GM12878 (cell line): ENCODE results near the gene TPCN1. TPM values are rescaled to one million over a fixed set of nuclear protein-coding genes. Genes with fewer than 3 reads are reported as not detected.
A peak's percentile ranks its signal among the peaks of the same experiment; 100 is the strongest.

ENCODE experiments used
- ATAC-seq: fragments of 200-7000 bp; cut with Tn5 transposase; 3 replicates; pipeline ENCODE4 v1.9.1; 2020; ENCODE audit warnings: mild to moderate bottlenecking, moderate library complexity
- BruUV-seq: library from RNA; stranded (reverse); fragments of 400-500 nt; replicated peaks from 2 replicates; lab custom pipeline; 2021; lab: Mats Ljungman, UMichigan
- CTCF ChIA-PET: fragments of 300-600 bp; sonication (Branson Sonifier 250); formaldehyde crosslinking; extraction: SDS; loops from one replicate; lab custom pipeline; 2021; ENCODE audit warnings: inconsistent platforms; lab: Yijun Ruan, JAX
- POLR2A ChIA-PET: fragments of 350-600 bp; formaldehyde crosslinking; extraction: SDS; loops from one replicate; lab custom pipeline; 2021; ENCODE audit warnings: inconsistent platforms; lab: Charles Lee
- RAD21 ChIA-PET: fragments of 300-600 bp; sonication (Branson Sonifier 250); formaldehyde crosslinking; loops from one replicate; lab custom pipeline; 2023; ENCODE audit warnings: antibody characterized with exemption; ENCODE audit not compliant: unreplicated experiment; lab: Charles Lee
- SMC1A ChIA-PET: fragments of 300-600 bp; sonication (Branson Sonifier 250); formaldehyde crosslinking; loops from one replicate; lab custom pipeline; 2023; ENCODE audit not compliant: unreplicated experiment, uncharacterized antibody; lab: Charles Lee
- DNase-seq: peaks from one replicate; pipeline ENCODE4 v3.0.0-alpha.2; 2011; ENCODE audit warnings: low read depth, low spot score
- FAIRE-seq: peaks from 3 replicates; lab custom pipeline; 2011; peaks lifted over from hg19 to GRCh38; lab: Jason Lieb, UNC
- H2AFZ ChIP-seq: 2 replicates; pipeline ENCODE4 v1.6.0; 2011; ENCODE audit warnings: low read depth, low read length, control low read depth; ENCODE audit not compliant: control insufficient read depth
- H3K27ac ChIP-seq: 2 replicates; pipeline ENCODE4 v1.5.1; 2011; ENCODE audit warnings: control low read depth; ENCODE audit not compliant: control insufficient read depth, insufficient read depth
- H3K27me3 ChIP-seq, 2 experiments: replicated peaks in 1 of 2; 2 replicates each; pipeline versions ENCODE4 v1.6.0 to v1.6.1; 2011; ENCODE audit warnings: low read length in 1 of 2; ENCODE audit not compliant: control insufficient read depth in 2 of 2, insufficient read depth in 2 of 2
- H3K36me3 ChIP-seq, 2 experiments: 2 replicates each; pipeline ENCODE4 v1.5.1; 2011; ENCODE audit warnings: low read length in 1 of 2; ENCODE audit not compliant: control insufficient read depth in 2 of 2, insufficient read depth in 2 of 2
- H3K4me1 ChIP-seq: 2 replicates; pipeline ENCODE4 v1.6.1; 2011; ENCODE audit warnings: mild to moderate bottlenecking, low read length, moderate library complexity, mixed read lengths; ENCODE audit not compliant: control insufficient read depth, insufficient read depth
- H3K4me2 ChIP-seq: 2 replicates; pipeline ENCODE4 v1.6.0; 2011; ENCODE audit warnings: control low read depth; ENCODE audit not compliant: control insufficient read depth, insufficient read depth
- H3K4me3 ChIP-seq: fragments of 200-600 bp; sonication (generic); 2 replicates; pipeline ENCODE4 v1.5.1; 2016
- H3K79me2 ChIP-seq: 2 replicates; pipeline ENCODE4 v1.6.0; 2011; ENCODE audit warnings: low read length; ENCODE audit not compliant: control insufficient read depth, insufficient read depth
- H3K9ac ChIP-seq: 2 replicates; pipeline ENCODE4 v1.8.0; 2011; ENCODE audit warnings: low read length, control low read depth, mixed read lengths; ENCODE audit not compliant: control insufficient read depth, insufficient read depth
- H3K9me3 ChIP-seq: replicated peaks from 3 replicates; pipeline ENCODE4 v1.5.1; 2011; ENCODE audit warnings: mild to moderate bottlenecking, low read length; ENCODE audit not compliant: control insufficient read depth, insufficient read depth
- H4K20me1 ChIP-seq: 2 replicates; pipeline ENCODE4 v1.6.0; 2011; ENCODE audit not compliant: control insufficient read depth, insufficient read depth
- E4F1 ChIP-seq: fragments of 450-650 bp; IDR thresholded peaks from 2 replicates; pipeline ENCODE4 v1.6.1; 2018; ENCODE audit warnings: borderline replicate concordance, mild to moderate bottlenecking; ENCODE audit not compliant: partially characterized antibody
- HDGF ChIP-seq: fragments of 450-650 bp; IDR thresholded peaks from 2 replicates; pipeline ENCODE4 v1.6.1; 2016; ENCODE audit warnings: antibody characterized with exemption
- TAF1 ChIP-seq: IDR thresholded peaks from 2 replicates; pipeline ENCODE4 v1.6.1; 2011; ENCODE audit warnings: mild to moderate bottlenecking, low read depth, low read length, borderline replicate concordance
- WGBS: methylation state at CpG from one replicate; pipeline ENCODE4 v1.1.6; 2016; ENCODE audit warnings: low lambda C conversion rate; ENCODE audit not compliant: insufficient replicate concordance, insufficient coverage; ENCODE audit errors: missing lambda C conversion rate; 5-methylcytosine and 5-hydroxymethylcytosine counted together
- in situ Hi-C: fragments of 300-500 bp; cut with MboI; formaldehyde crosslinking; loops from 9 replicates; pipeline ENCODE4 v1.14.3; 2018; ENCODE audit warnings: mixed read lengths
- intact Hi-C: fragments of 100-400 bp; cut with micrococcal nuclease; formaldehyde crosslinking; loops from one replicate; pipeline ENCODE4 v1.14.2; 2022; ENCODE audit not compliant: unreplicated experiment
- polyA plus RNA-seq, 11 experiments: library from polyadenylated mRNA; depleted of rRNA in 4 of 11; unstranded in 6 of 11; stranded (reverse) in 5 of 11; fragments of >200 nt; fragmentation: Nextera tagmentation in 4 of 11; fragmentation: Illumina TruSeq in 1 of 11; extraction: Ambion mirVana in 4 of 11; extraction: Trizol in 1 of 11; gene quantifications; 1 replicate in 1 of 11; 2 replicates in 10 of 11; pipeline versions ENCODE4 v1.2.1 to v1.2.3, GENCODE V29; 2011 to 2016; ENCODE audit warnings: inconsistent platforms in 2 of 11, missing spikeins in 2 of 11, low read depth in 1 of 11
- total RNA-seq, 4 experiments: library from RNA; depleted of rRNA in 3 of 4; stranded (reverse); fragments of >200 nt in 3 of 4; fragmentation: Illumina TruSeq in 1 of 4; extraction: Trizol in 1 of 4; gene quantifications; 2 replicates each; pipeline versions ENCODE4 v1.2.1 to v1.2.3, GENCODE V29; 2013 to 2021
- TF ChIP-seq, protein P1 (sequence below): fragments of 450-650 bp; IDR thresholded peaks from 2 replicates; pipeline ENCODE4 v1.6.1; 2016; ENCODE audit warnings: mild to moderate bottlenecking, moderate library complexity, borderline replicate concordance

TPCN1 gene
- total and polyA plus RNA-seq, 10 of the 15 experiments (the other 5 are each of a cell fraction or from before 2014, with no cell fraction given), result 0.79 to 30.9 (median 19.4) TPM

DNA sequence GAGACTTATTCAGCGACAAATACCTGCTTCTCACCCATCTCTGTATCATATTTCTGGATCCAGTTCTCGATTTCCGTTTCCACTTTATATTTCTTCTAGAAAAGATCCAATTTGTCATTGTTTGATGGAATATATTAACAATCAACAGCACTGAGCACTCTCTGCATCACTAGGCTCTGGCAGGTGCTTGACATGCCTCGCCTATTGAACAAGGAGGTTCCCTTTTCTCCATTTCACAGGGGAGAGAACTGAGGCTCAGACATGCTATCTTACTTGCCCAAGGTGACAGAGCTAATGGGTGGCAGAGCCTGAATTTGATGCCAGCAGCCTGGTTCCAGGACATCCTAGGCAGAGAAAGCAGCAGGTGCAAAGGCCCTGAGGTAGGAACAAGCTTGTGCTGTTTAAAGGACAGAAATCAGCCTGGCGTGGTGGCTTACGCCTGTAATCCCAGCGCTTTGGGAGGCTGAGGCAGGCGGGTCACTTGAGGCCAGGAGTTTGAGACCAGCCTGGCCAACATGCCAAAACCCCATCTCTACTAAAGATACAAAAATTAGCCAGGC is 23.7 kb upstream of the TPCN1 start:
- Histone ChIP-seq H2AFZ (no peak overlapping the region), H3K4me1 (no peaks in the 10 kb centered on the region), H4K20me1 (no peaks in the 10 kb centered on the region), H3K9ac (no peak overlapping the region), H3K79me2 (no peaks in the 10 kb centered on the region), H3K4me3 (no peak overlapping the region), H3K4me2 (no peak overlapping the region), H3K27ac (no peak overlapping the region), H3K27me3 (no peaks in the 10 kb centered on the region), H3K36me3 (no peaks in the 10 kb centered on the region), H3K9me3 (no peaks in the 10 kb centered on the region)
- BruUV-seq, result no TSS peak
- ATAC-seq (no peak), DNase-seq (no peak), FAIRE-seq (no peak)
- SMC1A ChIA-PET, result interaction anchor here (0.6 to 1.5 kb wide), 10 partner anchors 19 to 149 kb away, joined by 3 to 8 read pairs (median 4); no protein-coding TSS in a partner anchor
- CTCF ChIA-PET, result interaction anchor here (0.6 to 4.2 kb wide), 21 partner anchors 11 to 438 kb away, joined by 3 to 24 read pairs (median 5); partner anchors contain the start of gene SDSL
- POLR2A ChIA-PET, result interaction anchor here (0.5 to 0.6 kb wide), 3 partner anchors 24 to 690 kb away, joined by 4 to 5 read pairs (median 4); partner anchors contain the start of gene TPCN1
- RAD21 ChIA-PET, result interaction anchor here (0.5 to 2.3 kb wide), 16 partner anchors 10 to 1059 kb away, joined by 3 to 8 read pairs (median 4); no protein-coding TSS in a partner anchor
- WGBS, result 97% methylated on average over 8 of the region's 8 CpGs
- in situ Hi-C loops, result loop anchor here (5.0 kb wide), 1 partner anchor 225 kb away; the partner anchor contains the start of gene SDSL
- intact Hi-C loops, result loop anchor here (2.0 to 10.0 kb wide), 3 partner anchors 35 to 115 kb away; no protein-coding TSS in a partner anchor
- TF ChIP-seq HDGF (0 out of 2 replicates have a peak, but pooled peaks have one; percentile 20), TAF1 (no peak), E4F1 (no peak)
- TF ChIP-seq, protein P1, sequence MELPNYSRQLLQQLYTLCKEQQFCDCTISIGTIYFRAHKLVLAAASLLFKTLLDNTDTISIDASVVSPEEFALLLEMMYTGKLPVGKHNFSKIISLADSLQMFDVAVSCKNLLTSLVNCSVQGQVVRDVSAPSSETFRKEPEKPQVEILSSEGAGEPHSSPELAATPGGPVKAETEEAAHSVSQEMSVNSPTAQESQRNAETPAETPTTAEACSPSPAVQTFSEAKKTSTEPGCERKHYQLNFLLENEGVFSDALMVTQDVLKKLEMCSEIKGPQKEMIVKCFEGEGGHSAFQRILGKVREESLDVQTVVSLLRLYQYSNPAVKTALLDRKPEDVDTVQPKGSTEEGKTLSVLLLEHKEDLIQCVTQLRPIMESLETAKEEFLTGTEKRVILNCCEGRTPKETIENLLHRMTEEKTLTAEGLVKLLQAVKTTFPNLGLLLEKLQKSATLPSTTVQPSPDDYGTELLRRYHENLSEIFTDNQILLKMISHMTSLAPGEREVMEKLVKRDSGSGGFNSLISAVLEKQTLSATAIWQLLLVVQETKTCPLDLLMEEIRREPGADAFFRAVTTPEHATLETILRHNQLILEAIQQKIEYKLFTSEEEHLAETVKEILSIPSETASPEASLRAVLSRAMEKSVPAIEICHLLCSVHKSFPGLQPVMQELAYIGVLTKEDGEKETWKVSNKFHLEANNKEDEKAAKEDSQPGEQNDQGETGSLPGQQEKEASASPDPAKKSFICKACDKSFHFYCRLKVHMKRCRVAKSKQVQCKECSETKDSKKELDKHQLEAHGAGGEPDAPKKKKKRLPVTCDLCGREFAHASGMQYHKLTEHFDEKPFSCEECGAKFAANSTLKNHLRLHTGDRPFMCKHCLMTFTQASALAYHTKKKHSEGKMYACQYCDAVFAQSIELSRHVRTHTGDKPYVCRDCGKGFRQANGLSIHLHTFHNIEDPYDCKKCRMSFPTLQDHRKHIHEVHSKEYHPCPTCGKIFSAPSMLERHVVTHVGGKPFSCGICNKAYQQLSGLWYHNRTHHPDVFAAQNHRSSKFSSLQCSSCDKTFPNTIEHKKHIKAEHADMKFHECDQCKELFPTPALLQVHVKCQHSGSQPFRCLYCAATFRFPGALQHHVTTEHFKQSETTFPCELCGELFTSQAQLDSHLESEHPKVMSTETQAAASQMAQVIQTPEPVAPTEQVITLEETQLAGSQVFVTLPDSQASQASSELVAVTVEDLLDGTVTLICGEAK, result no peak
